LNCaP clone FGC (cell line): ENCODE results near the gene GNG7.
"Not testable (repeated sequence)": the region's sequence is repeated elsewhere in the genome, so short reads cannot be mapped to it uniquely, and the experiment has no call there.

Source experiments
- DNase-seq: peaks from one replicate; pipeline ENCODE4 v3.0.0-alpha.2; 2011; ENCODE audit warnings: low read depth
- H3K4me3 ChIP-seq: 2 replicates; pipeline ENCODE4 v1.5.1; 2011; ENCODE audit warnings: mild to moderate bottlenecking, low read depth, low read length, control low read depth
- TF ChIP-seq, protein P1 (sequence below): IDR thresholded peaks from 2 replicates; pipeline ENCODE4 v1.5.1; 2012; ENCODE audit warnings: mild to moderate bottlenecking; ENCODE audit not compliant: control insufficient read depth, insufficient read depth; ENCODE audit errors: extremely low read depth

The GNG7 gene

DNA sequence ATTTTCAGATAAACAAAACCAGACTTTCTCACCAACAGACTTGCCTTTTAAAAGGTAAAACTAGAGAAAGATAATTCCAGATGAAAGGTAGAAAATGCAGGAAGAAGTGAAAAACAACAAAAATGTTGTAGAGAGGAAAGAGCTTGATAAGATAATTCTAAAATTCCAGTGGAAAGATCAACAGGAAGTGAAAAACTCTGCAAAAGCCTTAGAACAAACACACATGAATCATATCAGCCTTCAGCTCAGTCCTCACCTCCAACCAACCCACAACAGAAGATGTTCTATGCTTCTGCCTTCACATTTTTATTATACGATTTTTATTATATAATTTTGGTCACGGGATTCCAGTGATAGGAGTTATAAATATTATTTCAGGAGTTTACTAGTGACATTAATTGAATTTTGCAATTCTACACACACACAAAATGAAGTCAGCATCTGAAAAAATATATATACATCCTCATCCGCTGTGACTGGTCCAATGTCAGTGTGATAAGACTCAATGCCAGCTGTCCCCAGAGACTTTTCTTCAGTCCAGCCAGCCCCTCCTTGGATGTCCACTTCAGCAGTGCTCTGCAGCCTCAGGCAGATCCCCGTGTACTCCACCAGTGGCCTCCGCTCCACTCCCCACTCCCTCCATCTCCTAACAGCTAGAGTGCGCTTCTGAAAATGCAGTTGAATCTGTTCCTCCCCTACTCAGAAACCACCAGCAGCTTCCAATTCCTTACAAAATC, 168.6 kb downstream of the GNG7 start:
- no peak overlapping the region for H3K4me3 ChIP-seq
- TF ChIP-seq, protein P1, sequence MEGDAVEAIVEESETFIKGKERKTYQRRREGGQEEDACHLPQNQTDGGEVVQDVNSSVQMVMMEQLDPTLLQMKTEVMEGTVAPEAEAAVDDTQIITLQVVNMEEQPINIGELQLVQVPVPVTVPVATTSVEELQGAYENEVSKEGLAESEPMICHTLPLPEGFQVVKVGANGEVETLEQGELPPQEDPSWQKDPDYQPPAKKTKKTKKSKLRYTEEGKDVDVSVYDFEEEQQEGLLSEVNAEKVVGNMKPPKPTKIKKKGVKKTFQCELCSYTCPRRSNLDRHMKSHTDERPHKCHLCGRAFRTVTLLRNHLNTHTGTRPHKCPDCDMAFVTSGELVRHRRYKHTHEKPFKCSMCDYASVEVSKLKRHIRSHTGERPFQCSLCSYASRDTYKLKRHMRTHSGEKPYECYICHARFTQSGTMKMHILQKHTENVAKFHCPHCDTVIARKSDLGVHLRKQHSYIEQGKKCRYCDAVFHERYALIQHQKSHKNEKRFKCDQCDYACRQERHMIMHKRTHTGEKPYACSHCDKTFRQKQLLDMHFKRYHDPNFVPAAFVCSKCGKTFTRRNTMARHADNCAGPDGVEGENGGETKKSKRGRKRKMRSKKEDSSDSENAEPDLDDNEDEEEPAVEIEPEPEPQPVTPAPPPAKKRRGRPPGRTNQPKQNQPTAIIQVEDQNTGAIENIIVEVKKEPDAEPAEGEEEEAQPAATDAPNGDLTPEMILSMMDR = no peak
- no peak for DNase-seq

DNA sequence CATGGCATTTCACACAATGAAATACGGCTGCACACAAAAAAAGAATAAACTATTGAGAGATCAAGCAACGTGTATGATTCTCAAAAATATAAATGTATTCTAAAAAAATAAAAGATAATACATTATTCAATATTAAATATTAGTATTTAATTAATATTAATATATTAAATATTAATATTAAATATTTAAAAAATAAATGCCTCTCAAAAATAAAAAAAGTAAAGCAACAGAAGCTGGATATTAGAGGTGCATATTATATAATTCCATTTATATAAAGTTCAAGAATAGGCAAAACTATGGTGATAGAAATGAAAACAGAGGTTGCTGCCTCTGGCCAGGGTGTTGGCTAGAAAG, 169.4 kb downstream of the GNG7 start:
- H3K4me3 ChIP-seq = no peak overlapping the region
- DNase-seq = no peak
- TF ChIP-seq, protein P1 = no peak

DNA sequence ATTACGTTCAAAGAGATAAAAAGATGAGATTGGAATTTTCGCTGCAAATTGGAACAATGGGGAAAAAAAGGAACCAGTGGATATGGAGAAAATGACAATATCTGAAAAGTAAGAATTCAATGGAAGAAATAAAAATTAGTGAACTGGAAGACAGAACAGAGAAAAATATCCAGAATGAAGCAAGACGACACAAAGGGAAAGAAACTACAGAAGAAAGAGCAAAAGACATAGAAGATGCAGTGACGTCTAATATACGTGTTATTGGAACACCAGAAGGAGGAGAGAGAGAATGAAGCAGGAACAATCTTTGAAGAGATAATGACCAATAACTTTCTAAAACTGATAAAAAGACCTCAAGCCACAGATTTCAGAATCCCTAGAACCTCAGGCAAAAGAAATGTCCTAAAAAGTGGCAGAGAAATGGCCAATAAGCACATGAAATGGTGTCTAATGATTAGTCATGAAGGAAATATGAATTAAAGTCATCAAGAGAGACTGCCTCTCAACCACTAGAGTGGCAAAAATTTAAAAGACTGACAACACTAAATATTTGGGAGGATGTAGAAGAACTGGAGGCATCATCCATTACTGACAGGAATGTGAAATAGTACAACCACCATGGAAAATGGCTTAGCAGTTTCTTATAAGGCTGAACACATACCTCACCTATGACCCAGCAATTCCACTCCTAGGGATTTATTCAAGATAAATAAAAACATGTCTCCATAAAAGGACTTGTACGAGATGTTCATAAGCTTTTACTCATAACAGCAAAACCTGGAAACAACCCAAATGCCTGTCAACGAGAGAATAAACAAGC, 170.0 kb downstream of the GNG7 start:
- peak; percentile 76 for DNase-seq
- TF ChIP-seq, protein P1 = no peak
- no peak overlapping the region for H3K4me3 ChIP-seq

DNA sequence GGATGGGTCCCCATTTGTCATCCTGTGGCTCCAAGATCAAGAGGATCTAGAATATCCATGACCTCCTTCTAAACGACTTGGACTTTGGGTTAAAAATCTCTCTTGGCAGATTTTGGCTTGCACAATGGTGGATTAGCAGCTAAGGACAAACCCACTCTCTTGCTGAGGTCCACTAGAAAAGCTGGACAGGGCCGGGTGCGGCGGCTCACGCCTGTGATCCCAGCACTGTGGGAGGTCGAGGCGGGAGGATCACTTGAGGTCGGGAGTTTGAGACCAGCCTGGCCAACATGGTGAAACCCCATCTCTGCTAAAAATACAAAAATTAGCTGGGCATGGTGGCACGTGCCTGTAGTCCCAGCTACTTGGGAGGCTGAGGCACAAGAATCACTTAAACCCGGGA, 172.6 kb downstream of the GNG7 start:
- not testable (repeated sequence) for H3K4me3 ChIP-seq, DNase-seq

DNA sequence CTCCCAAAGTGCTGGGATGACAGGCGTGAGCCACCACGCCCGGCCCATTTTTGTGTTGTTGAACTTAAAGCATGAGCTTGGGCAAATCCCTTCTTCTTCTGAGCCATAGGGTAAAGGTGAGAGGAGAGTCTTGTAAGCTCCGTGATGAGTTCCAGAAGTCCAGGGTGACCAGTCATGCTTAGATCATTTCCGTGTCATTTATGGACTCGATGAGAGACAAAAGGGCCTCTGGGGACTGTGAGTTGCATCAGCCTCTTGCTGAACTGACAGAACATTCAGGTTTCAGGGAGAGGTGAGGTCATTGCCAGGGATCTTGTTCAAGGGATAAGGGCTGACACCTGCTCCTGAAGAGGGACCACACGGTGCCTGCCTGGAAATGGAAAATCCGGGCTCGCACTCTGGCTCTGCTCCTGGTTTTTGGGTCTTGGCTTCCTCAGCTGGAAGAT, 173.0 kb downstream of the GNG7 start:
- TF ChIP-seq, protein P1 = no peak
- H3K4me3 ChIP-seq = no peak overlapping the region
- peak; percentile 28 for DNase-seq

DNA sequence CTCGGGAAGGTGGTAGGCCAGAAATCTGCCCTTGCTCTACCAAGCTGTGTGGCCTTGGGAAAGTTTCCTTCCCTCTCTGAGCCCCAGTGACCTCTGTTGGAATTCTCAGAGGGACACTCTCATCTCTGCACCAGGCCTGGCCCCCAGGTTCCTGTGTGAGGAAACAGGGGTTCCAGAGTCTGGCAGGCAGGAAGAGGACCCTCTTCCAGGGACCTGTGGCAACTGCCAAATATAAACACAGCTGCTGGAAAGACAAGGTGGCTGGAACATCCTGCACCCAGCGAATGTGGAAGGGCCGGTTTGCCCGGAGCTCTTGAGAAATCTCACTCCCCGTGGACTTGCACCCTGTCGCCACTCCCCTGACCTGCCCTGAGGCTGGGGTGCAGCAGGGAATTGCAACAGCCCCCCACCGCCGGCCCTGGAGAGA, 173.8 kb downstream of the GNG7 start:
- TF ChIP-seq, protein P1 = no peak
- H3K4me3 ChIP-seq = no peak overlapping the region
- peak; percentile 38 for DNase-seq

DNA sequence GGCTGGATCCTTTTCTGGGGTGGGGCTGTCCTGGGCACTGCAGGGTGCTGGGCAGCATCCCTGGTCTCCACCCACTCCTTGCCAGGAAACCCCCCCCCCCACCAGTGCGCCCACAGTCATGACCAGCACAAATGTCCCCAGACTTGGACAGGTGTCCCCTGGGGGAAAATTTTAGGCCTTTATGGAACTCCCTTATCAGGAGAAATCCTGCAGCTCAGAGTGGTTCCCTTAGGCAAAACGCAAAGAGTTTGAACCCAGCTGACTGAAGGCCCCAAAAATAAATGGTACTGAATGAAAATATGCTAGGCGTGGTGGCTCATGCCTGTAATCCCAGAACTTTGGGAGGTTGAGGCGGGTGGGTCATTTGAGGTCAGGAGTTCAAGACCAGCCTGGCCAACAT, 174.8 kb downstream of the GNG7 start:
- H3K4me3 ChIP-seq = no peak overlapping the region
- TF ChIP-seq, protein P1 = no peak
- DNase-seq = no peak
